ENCODE measurements around the gene STAB1.

DNA sequence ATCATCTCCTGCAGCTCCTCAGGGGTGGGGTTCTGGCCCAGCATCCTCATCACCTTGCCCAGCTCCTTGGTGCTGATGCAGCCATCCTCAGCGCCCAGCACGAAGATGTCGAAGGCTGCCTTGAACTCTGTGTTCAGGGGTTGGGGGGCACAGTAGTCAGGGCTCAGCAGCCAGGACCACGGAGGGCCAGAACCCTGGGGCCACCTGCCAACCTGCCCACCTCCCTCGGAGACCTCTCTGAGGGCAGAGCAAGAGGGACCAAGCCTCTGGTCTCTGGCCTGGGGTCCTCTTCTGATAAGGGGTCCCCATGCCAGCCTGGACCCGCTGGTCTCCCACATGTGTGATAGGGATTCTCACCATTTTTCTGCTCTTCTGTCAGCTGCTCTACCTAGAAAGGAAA lies 43.0 kb upstream of the STAB1 start:
- no peak for TF ChIP-seq CTCF (IDR thresholded peaks at IDR 0.05; ENCODE audit: low read depth, low read length, poor library complexity, severe bottlenecking)
- TF ChIP-seq EZH2phosphoT487 (IDR thresholded peaks at IDR 0.05; ENCODE audit: borderline replicate concordance, low read length), result no peak
